WTC11 (cell line): ENCODE results near the gene RPS10. TPM values are rescaled to one million over a fixed set of nuclear protein-coding genes. Genes with fewer than 3 reads are reported as not detected.

Experiments used
- ATAC-seq: fragments of 200-7000 bp; cut with Tn5 transposase; 2 replicates; pipeline ENCODE4 v1.10.0; 2021; ENCODE audit warnings: mild to moderate bottlenecking, moderate library complexity
- CTCF ChIA-PET: fragments of 300-600 bp; sonication (Branson Sonifier 250); formaldehyde crosslinking; loops from one replicate; lab custom pipeline; 2021; ENCODE audit warnings: antibody characterized with exemption; lab: Charles Lee
- POLR2A ChIA-PET: fragments of 350-600 bp; sonication (Branson Sonifier 250); formaldehyde crosslinking; loops from one replicate; lab custom pipeline; 2021; ENCODE audit warnings: antibody characterized with exemption; lab: Charles Lee
- DNase-seq: peaks from one replicate; pipeline ENCODE4 v3.0.0; 2021; ENCODE audit warnings: low spot score
- H3K27ac Mint-ChIP-seq: 2 replicates; pipeline ENCODE4 v1.8.0; 2021; ENCODE audit warnings: mixed read lengths
- H3K27me3 Mint-ChIP-seq: 2 replicates; pipeline ENCODE4 v1.8.0; 2021; ENCODE audit warnings: low read depth, mild to moderate bottlenecking, moderate library complexity, mixed read lengths
- H3K36me3 Mint-ChIP-seq: 2 replicates; pipeline ENCODE4 v1.8.0; 2021; ENCODE audit warnings: mixed read lengths
- H3K4me1 Mint-ChIP-seq: 2 replicates; pipeline ENCODE4 v1.8.0; 2022; ENCODE audit warnings: mixed read lengths
- H3K4me3 Mint-ChIP-seq: 2 replicates; pipeline ENCODE4 v1.8.0; 2021; ENCODE audit warnings: mild to moderate bottlenecking, moderate library complexity, mixed read lengths
- H3K9me3 Mint-ChIP-seq: 2 replicates; pipeline ENCODE4 v1.8.0; 2021; ENCODE audit warnings: mixed read lengths
- ATF1 ChIP-seq: sonication (generic); formaldehyde crosslinking; IDR thresholded peaks from 2 replicates; pipeline ENCODE4 v1.8.1; 2023; ENCODE audit warnings: mild to moderate bottlenecking, moderate library complexity, missing genetic modification reagents
- CBFB ChIP-seq: sonication (generic); formaldehyde crosslinking; IDR thresholded peaks from 2 replicates; pipeline ENCODE4 v1.8.1; 2022; ENCODE audit warnings: mild to moderate bottlenecking, low read depth, missing genetic modification reagents
- CREB1 ChIP-seq: sonication (generic); formaldehyde crosslinking; IDR thresholded peaks from 2 replicates; pipeline ENCODE4 v1.8.0; 2023; ENCODE audit warnings: mild to moderate bottlenecking, missing genetic modification reagents
- CREM ChIP-seq: sonication (generic); formaldehyde crosslinking; IDR thresholded peaks from 2 replicates; pipeline ENCODE4 v1.8.1; 2022; ENCODE audit warnings: mild to moderate bottlenecking, missing genetic modification reagents, moderate library complexity
- ELF4 ChIP-seq: sonication (generic); formaldehyde crosslinking; IDR thresholded peaks from 2 replicates; pipeline ENCODE4 v1.8.1; 2022; ENCODE audit warnings: low read depth, mild to moderate bottlenecking, moderate library complexity, missing genetic modification reagents
- EMX1 ChIP-seq: fragments of 250-450 bp; sonication (Bioruptor Pico); IDR thresholded peaks from 2 replicates; pipeline ENCODE4 v1.8.0; 2021; ENCODE audit warnings: mild to moderate bottlenecking
- FOXJ3 ChIP-seq: sonication (generic); formaldehyde crosslinking; IDR thresholded peaks from 2 replicates; pipeline ENCODE4 v1.9.0; 2021; ENCODE audit warnings: missing genetic modification reagents, mild to moderate bottlenecking, borderline replicate concordance
- JAZF1 ChIP-seq: fragments of 250-450 bp; sonication (Bioruptor Pico); IDR thresholded peaks from 2 replicates; pipeline ENCODE4 v1.9.0; 2021; ENCODE audit warnings: moderate library complexity, mild to moderate bottlenecking, inconsistent platforms
- NFYB ChIP-seq: sonication (generic); formaldehyde crosslinking; conservative IDR thresholded peaks from 2 replicates; pipeline ENCODE4 v1.8.0; 2022; ENCODE audit warnings: low read depth, missing genetic modification reagents
- NR2C2 ChIP-seq: sonication (generic); formaldehyde crosslinking; IDR thresholded peaks from 2 replicates; pipeline ENCODE4 v1.8.0; 2022; ENCODE audit warnings: mild to moderate bottlenecking, missing genetic modification reagents
- OVOL2 ChIP-seq: fragments of 250-450 bp; sonication (Bioruptor Pico); IDR thresholded peaks from 2 replicates; pipeline ENCODE4 v1.9.0; 2021; ENCODE audit warnings: mild to moderate bottlenecking, borderline replicate concordance
- TEAD4 ChIP-seq: sonication (generic); formaldehyde crosslinking; IDR thresholded peaks from 2 replicates; pipeline ENCODE4 v1.8.0; 2022; ENCODE audit warnings: mild to moderate bottlenecking, missing genetic modification reagents
- ZBTB21 ChIP-seq: sonication (generic); formaldehyde crosslinking; IDR thresholded peaks from 2 replicates; pipeline ENCODE4 v1.8.1; 2023; ENCODE audit warnings: mild to moderate bottlenecking, missing genetic modification reagents, borderline replicate concordance
- ZNF121 ChIP-seq: sonication (generic); formaldehyde crosslinking; IDR thresholded peaks from 2 replicates; pipeline ENCODE4 v1.8.0; 2023; ENCODE audit warnings: missing genetic modification reagents
- ZNF263 ChIP-seq: sonication (generic); formaldehyde crosslinking; IDR thresholded peaks from 2 replicates; pipeline ENCODE4 v1.8.1; 2022; ENCODE audit warnings: low read depth, mild to moderate bottlenecking, moderate library complexity, missing genetic modification reagents
- ZNF396 ChIP-seq: fragments of 250-450 bp; sonication (Bioruptor Pico); IDR thresholded peaks from 2 replicates; pipeline ENCODE4 v1.8.0; 2021; ENCODE audit warnings: mild to moderate bottlenecking, moderate library complexity, borderline replicate concordance
- total RNA-seq: library from RNA; stranded (reverse); gene quantifications from 3 replicates; pipeline ENCODE4 v1.2.3, GENCODE V29; 2021
- TF ChIP-seq, protein P1 (sequence below): fragments of 250-450 bp; sonication (Bioruptor Pico); IDR thresholded peaks from 2 replicates; pipeline ENCODE4 v2.1.2; 2022; ENCODE audit warnings: mild to moderate bottlenecking, moderate library complexity
- TF ChIP-seq, protein P2 (sequence below): sonication (generic); formaldehyde crosslinking; conservative IDR thresholded peaks from 2 replicates; pipeline ENCODE4 v1.8.1; 2022; ENCODE audit warnings: mild to moderate bottlenecking, missing genetic modification reagents
- TF ChIP-seq, protein P3 (sequence below): sonication (generic); formaldehyde crosslinking; IDR thresholded peaks from 2 replicates; pipeline ENCODE4 v1.8.1; 2022; ENCODE audit warnings: mild to moderate bottlenecking, moderate library complexity, missing genetic modification reagents
- TF ChIP-seq, protein P4 (sequence below): fragments of 250-450 bp; sonication (Bioruptor Pico); IDR thresholded peaks from 2 replicates; pipeline ENCODE4 v1.8.0; 2021; ENCODE audit warnings: mild to moderate bottlenecking
- TF ChIP-seq, protein P5 (sequence below): sonication (generic); formaldehyde crosslinking; IDR thresholded peaks from 2 replicates; pipeline ENCODE4 v1.8.0; 2023; ENCODE audit warnings: missing genetic modification reagents
- TF ChIP-seq, protein P6 (sequence below): sonication (generic); formaldehyde crosslinking; IDR thresholded peaks from 2 replicates; pipeline ENCODE4 v1.8.1; 2022; ENCODE audit warnings: low read depth, mild to moderate bottlenecking, moderate library complexity, missing genetic modification reagents, borderline replicate concordance

Gene RPS10
- total RNA-seq, 1 experiment from 2014 or later, result 2,184 TPM

DNA sequence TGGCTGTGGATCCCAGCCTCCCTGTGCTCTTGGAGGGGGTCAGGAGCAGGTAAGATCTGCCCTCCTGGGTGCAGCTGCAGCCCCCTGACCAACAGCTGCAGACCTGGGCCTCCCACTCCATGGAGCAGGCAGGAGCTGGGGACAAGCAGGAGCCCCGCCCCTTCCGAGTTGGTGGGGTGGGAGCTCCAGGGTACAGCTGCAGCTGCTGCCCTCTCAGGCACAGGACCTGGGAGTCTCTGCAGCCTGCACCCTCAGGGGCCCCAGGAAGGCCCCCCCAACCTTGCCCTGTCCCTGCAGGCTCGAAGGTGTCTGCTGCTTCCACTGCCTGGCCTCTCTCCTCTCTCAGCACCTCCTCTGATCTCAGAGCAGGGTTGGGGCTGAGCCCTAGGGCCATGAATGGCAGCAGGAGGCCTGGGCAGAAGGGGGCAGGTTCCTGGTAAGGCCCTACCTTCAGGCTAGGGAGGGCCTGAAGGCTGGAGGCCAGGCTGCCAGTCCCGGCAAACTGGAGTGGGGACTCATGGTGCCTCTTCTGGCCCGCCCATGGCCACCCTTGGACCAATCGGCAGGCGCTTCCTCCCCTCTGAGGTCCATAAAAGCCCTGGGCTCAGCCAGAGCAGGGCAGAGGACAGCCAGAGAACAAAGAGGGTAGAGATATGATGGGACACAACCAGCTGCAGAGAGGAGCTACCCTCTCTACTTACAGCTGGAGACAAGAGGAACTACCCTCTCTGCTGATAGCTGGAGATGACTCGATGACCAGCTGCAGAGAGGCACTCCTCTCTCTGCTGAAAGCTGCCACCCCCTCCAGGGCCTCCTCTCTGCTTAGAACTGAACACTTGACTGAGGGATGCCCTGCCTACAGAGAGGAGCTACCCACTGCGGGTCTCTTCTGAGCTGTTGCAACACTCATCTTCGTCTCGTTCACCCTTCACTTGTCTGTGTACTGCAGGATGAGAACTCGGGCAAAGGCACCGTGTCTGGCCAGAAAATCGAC lies 32.2 kb upstream of the RPS10 start:
- Mint-ChIP-seq H3K27me3 (no peaks in the 10 kb centered on the region), H3K27ac (no peak overlapping the region), H3K4me3 (no peak overlapping the region), H3K4me1 (peaks cover 19% of the 10 kb centered on the region), H3K36me3 (no peaks in the 10 kb centered on the region), H3K9me3 (no peaks in the 10 kb centered on the region)
- ChIA-PET POLR2A (interaction anchor here (0.6 kb wide), 1 partner anchor 302 kb away, joined by 4 read pairs; no protein-coding TSS in a partner anchor), CTCF (interaction anchor here (1.0 to 4.9 kb wide), 7 partner anchors 18 to 397 kb away, joined by 3 to 102 read pairs (median 12); no protein-coding TSS in a partner anchor)
- TF ChIP-seq, protein P1, sequence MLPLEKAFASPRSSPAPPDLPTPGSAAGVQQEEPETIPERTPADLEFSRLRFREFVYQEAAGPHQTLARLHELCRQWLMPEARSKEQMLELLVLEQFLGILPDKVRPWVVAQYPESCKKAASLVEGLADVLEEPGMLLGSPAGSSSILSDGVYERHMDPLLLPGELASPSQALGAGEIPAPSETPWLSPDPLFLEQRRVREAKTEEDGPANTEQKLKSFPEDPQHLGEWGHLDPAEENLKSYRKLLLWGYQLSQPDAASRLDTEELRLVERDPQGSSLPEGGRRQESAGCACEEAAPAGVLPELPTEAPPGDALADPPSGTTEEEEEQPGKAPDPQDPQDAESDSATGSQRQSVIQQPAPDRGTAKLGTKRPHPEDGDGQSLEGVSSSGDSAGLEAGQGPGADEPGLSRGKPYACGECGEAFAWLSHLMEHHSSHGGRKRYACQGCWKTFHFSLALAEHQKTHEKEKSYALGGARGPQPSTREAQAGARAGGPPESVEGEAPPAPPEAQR (CRISPR knock-in tag), result no peak
- TF ChIP-seq, protein P2, sequence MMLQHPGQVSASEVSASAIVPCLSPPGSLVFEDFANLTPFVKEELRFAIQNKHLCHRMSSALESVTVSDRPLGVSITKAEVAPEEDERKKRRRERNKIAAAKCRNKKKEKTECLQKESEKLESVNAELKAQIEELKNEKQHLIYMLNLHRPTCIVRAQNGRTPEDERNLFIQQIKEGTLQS (CRISPR knock-in tag), result no peak
- TF ChIP-seq ZBTB21 (CRISPR knock-in tag), result no peak
- TF ChIP-seq, protein P3, sequence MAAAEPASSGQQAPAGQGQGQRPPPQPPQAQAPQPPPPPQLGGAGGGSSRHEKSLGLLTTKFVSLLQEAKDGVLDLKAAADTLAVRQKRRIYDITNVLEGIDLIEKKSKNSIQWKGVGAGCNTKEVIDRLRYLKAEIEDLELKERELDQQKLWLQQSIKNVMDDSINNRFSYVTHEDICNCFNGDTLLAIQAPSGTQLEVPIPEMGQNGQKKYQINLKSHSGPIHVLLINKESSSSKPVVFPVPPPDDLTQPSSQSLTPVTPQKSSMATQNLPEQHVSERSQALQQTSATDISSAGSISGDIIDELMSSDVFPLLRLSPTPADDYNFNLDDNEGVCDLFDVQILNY, result no peak
- TF ChIP-seq, protein P4, sequence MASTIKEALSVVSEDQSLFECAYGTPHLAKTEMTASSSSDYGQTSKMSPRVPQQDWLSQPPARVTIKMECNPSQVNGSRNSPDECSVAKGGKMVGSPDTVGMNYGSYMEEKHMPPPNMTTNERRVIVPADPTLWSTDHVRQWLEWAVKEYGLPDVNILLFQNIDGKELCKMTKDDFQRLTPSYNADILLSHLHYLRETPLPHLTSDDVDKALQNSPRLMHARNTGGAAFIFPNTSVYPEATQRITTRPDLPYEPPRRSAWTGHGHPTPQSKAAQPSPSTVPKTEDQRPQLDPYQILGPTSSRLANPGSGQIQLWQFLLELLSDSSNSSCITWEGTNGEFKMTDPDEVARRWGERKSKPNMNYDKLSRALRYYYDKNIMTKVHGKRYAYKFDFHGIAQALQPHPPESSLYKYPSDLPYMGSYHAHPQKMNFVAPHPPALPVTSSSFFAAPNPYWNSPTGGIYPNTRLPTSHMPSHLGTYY (CRISPR knock-in tag), result no peak
- TF ChIP-seq ZNF263 (CRISPR knock-in tag), result no peak
- TF ChIP-seq, protein P5, sequence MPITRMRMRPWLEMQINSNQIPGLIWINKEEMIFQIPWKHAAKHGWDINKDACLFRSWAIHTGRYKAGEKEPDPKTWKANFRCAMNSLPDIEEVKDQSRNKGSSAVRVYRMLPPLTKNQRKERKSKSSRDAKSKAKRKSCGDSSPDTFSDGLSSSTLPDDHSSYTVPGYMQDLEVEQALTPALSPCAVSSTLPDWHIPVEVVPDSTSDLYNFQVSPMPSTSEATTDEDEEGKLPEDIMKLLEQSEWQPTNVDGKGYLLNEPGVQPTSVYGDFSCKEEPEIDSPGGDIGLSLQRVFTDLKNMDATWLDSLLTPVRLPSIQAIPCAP, result no peak
- no peak for TF ChIP-seq ELF4 (CRISPR knock-in tag)
- DNase-seq (no peak), ATAC-seq (peak; percentile 28)

DNA sequence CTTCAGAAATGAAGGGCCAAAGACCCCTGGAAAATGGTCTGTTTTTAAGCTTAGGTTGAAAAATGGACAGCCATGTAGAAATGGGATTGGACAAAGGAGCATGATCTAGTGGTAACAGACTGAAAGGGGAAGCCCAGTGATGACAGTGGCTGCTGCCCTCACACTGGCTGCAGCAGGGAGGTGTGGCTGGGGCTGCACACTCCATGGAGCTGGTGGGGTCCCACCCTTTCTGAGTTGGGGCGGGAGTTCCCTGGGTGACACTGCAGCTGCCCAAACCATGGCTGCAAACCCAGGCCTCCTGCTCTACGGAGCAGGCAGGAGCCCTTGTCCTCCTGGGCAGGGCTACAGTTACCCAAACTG lies 31.5 kb upstream of the RPS10 start:
- H3K4me1 Mint-ChIP-seq, result peaks cover 16% of the 10 kb centered on the region
- H3K4me3 Mint-ChIP-seq, result no peak overlapping the region
- H3K27me3 Mint-ChIP-seq, result no peaks in the 10 kb centered on the region
- POLR2A ChIA-PET, result interaction anchor here (0.6 kb wide), 1 partner anchor 303 kb away, joined by 4 read pairs; no protein-coding TSS in a partner anchor
- no peak for TF ChIP-seq ZNF121 (CRISPR knock-in tag)
- TF ChIP-seq NFYB (CRISPR knock-in tag), result no peak
- no peak for TF ChIP-seq OVOL2
- no peak for TF ChIP-seq ATF1 (CRISPR knock-in tag)
- no peak for TF ChIP-seq ZNF396
- no peak for TF ChIP-seq CBFB
- TF ChIP-seq ZBTB21 (CRISPR knock-in tag), result no peak
- TF ChIP-seq JAZF1 (CRISPR knock-in tag), result no peak
- TF ChIP-seq CREB1 (CRISPR knock-in tag), result no peak
- no peak for TF ChIP-seq TEAD4 (CRISPR knock-in tag)
- TF ChIP-seq CREM (CRISPR knock-in tag), result no peak
- TF ChIP-seq, protein P6, sequence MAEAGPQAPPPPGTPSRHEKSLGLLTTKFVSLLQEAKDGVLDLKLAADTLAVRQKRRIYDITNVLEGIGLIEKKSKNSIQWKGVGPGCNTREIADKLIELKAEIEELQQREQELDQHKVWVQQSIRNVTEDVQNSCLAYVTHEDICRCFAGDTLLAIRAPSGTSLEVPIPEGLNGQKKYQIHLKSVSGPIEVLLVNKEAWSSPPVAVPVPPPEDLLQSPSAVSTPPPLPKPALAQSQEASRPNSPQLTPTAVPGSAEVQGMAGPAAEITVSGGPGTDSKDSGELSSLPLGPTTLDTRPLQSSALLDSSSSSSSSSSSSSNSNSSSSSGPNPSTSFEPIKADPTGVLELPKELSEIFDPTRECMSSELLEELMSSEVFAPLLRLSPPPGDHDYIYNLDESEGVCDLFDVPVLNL (CRISPR knock-in tag), result no peak
- no peak for TF ChIP-seq NR2C2 (CRISPR knock-in tag)
- TF ChIP-seq EMX1 (CRISPR knock-in tag), result no peak
- TF ChIP-seq, protein P4 (CRISPR knock-in tag), result no peak
- no peak for TF ChIP-seq FOXJ3 (CRISPR knock-in tag)
- CTCF ChIA-PET, result interaction anchor here (1.6 to 4.9 kb wide), 2 partner anchors 152 to 398 kb away, joined by 3 to 102 read pairs; no protein-coding TSS in a partner anchor
- ATAC-seq (no peak), DNase-seq (no peak)
- H3K27ac Mint-ChIP-seq, result no peak overlapping the region
- H3K36me3 Mint-ChIP-seq, result no peaks in the 10 kb centered on the region
- H3K9me3 Mint-ChIP-seq, result no peaks in the 10 kb centered on the region
